Left hindlimb (tissue), 1 donor: ENCODE data around the gene MARF1.
A peak's percentile ranks its signal among the peaks of the same experiment; 100 is the strongest.
"Not testable (repeated sequence)": the region's sequence is repeated elsewhere in the genome, so short reads cannot be mapped to it uniquely, and the experiment has no call there.

ENCODE experiments used
- DNase-seq: peaks from one replicate; pipeline ENCODE4 v3.0.0-alpha.2; 2018

Gene MARF1

GRCh38 chr16:15653227-15653626, 10.3 kb upstream of the MARF1 start:
- no peak for DNase-seq

- DNase-seq, result no peak
Observed at GRCh38 chr16:15652293-15653001, 9.5 kb upstream of the MARF1 start.

- no peak for DNase-seq
Observed at GRCh38 chr16:15650698-15651171, 7.8 kb upstream of the MARF1 start.

GRCh38 chr16:15650019-15650697, 7.2 kb upstream of the MARF1 start, which contains the start of gene NDE1:
NDE1 (plus strand) TSS chr16:15650245; CDS start chr16:15664779, 14,534 bp downstream.
- peak; percentile 93 for DNase-seq

- DNase-seq, result no peak
Observed at GRCh38 chr16:15649727-15650018, 6.7 kb upstream of the MARF1 start.

- not testable (repeated sequence) for DNase-seq
Observed at GRCh38 chr16:15649311-15649710, 6.4 kb upstream of the MARF1 start.

GRCh38 chr16:15648135-15648730, 5.3 kb upstream of the MARF1 start:
- DNase-seq, result no peak

- no peak for DNase-seq
Observed at GRCh38 chr16:15647294-15648014, 4.5 kb upstream of the MARF1 start.

- DNase-seq, result not testable (repeated sequence)
Observed at GRCh38 chr16:15646557-15647293, 3.8 kb upstream of the MARF1 start.

GRCh38 chr16:15644962-15645465, 2.1 kb upstream of the MARF1 start:
- DNase-seq, result not testable (repeated sequence)

GRCh38 chr16:15644267-15644961, 1.5 kb upstream of the MARF1 start:
- DNase-seq, result no peak

GRCh38 chr16:15643946-15644250, 944 bp upstream of the MARF1 start:
- DNase-seq, result no peak

GRCh38 chr16:15642557-15643047, 352 bp downstream of the MARF1 start:
- no peak for DNase-seq

GRCh38 chr16:15641753-15642556, 999 bp downstream of the MARF1 start:
- no peak for DNase-seq

GRCh38 chr16:15640966-15641365, 2.0 kb downstream of the MARF1 start:
- no peak for DNase-seq

GRCh38 chr16:15639061-15639568, 3.8 kb downstream of the MARF1 start:
- no peak for DNase-seq

GRCh38 chr16:15636392-15636873, 6.5 kb downstream of the MARF1 start:
- DNase-seq, result no peak

- DNase-seq, result no peak
Observed at GRCh38 chr16:15635926-15636325, 7.0 kb downstream of the MARF1 start.

- DNase-seq, result no peak
Observed at GRCh38 chr16:15631730-15632409, 11.1 kb downstream of the MARF1 start.

- no peak for DNase-seq
Observed at GRCh38 chr16:15621889-15622288, 21.1 kb downstream of the MARF1 start.
